Measurements from ENCODE around the gene B4GAT1. TPM values are rescaled to one million over a fixed set of nuclear protein-coding genes. Genes with fewer than 3 reads are reported as not detected.
A peak's percentile ranks its signal among the peaks of the same experiment; 100 is the strongest.

Gene B4GAT1
- total and polyA plus RNA-seq, 2 donors (not counting 3 experiments of a cell fraction or from before 2014, with no cell fraction given) = 21.2 to 21.6 TPM

DNA sequence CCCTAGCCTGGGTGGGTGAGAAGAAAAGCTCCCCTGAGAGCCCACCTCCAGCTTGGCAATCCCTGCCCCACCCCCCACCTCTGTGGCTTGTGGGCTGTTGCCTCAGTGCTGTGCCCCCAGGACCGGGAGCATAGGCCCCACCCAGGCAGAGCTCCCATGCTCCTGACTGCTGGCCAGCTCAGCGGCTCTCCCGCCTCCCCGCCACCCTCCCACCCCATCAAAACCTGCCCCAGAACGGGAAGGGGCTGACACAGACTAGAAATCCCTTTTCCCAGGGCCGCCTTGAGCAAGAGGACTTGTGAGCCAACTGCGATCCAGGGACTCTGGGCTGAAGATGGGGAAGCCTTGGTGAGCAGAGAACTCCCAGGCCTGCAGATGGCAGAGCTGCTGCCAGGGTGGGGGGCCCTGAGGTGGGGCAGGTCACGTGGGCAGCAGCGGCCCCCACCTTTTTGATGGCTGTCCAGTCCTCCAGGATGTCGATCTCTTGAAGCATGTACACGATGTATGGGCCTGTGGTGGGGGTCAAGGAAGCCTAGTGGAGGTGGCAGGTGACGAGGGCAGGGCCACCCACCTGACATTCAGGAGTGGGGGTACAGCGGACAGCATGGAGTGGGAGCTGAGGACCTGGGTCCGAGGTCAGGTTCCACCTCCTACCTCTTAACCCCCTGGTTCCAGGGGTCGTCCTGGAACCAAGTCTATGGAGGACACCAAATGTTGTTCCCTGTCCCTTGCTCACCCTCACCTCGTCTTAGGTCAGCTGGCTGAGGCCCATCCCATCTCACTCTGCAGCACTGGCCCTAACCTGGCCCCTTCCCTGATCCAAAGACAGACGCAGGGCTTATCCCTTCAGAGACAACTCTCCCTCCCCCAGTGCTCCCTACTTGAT lies 8.9 kb downstream of the B4GAT1 start:
- dilution Hi-C loops (cut with MboI; ENCODE audit: extremely low pct_ligation_motif_present, low sequenced_read_pairs) (no loop called here), intact Hi-C loops (cut with micrococcal nuclease) (no loop called here)
- Histone ChIP-seq H3K27me3 (ENCODE audit: control insufficient read depth in 2 of 2, insufficient read depth in 2 of 2, low read length in 2 of 2) (no peaks in the 10 kb centered on the region), H3K9me3 (replicated peaks; ENCODE audit: control insufficient read depth, insufficient read depth, low read length) (no peaks in the 10 kb centered on the region), H4K20me1 (replicated peaks; ENCODE audit: control insufficient read depth, extremely low read depth, insufficient read depth, low read length) (no peaks in the 10 kb centered on the region), H3K4me1 (ENCODE audit: control insufficient read depth, extremely low read depth, insufficient read depth, low read length) (peaks cover 18% of the 10 kb centered on the region), H2AFZ (ENCODE audit: low read depth, low read length) (no peak overlapping the region), H3K9ac (replicated peaks; ENCODE audit: extremely low read depth, insufficient read depth, low read length) (no peak overlapping the region), H3K4me2 (ENCODE audit: insufficient read depth, low read length) (no peak overlapping the region), H3K27ac (ENCODE audit: insufficient read depth, low read depth, low read length) (no peak overlapping the region), H3K9me1 (replicated peaks; ENCODE audit: control insufficient read depth, extremely low read depth, insufficient read depth, low read length) (no peaks in the 10 kb centered on the region), H3K36me3 (ENCODE audit: control insufficient read depth in 2 of 2, extremely low read depth in 1 of 2, insufficient read depth in 2 of 2, low read length in 2 of 2) (peaks cover 0 to 23% of the 10 kb centered on the region in 2 experiments), H3K4me3 (replicated peaks in 1 of 3; ENCODE audit: insufficient read depth in 1 of 3, low read depth in 1 of 3, low read length in 3 of 3) (no peak overlapping the region), H3K79me2 (ENCODE audit: control insufficient read depth, insufficient read depth, low read length) (peaks cover 6% of the 10 kb centered on the region)
- ChIA-PET CTCF (interaction anchor here (0.7 to 1.0 kb wide), 2 partner anchors 10 to 27 kb away, joined by 3 read pairs; no protein-coding TSS in a partner anchor), POLR2A (no interaction called here)
- DNase-seq (ENCODE audit: low read depth, low spot score) = no peak
- TF ChIP-seq POLR2AphosphoS5 (IDR thresholded peaks at IDR 0.05; ENCODE audit: insufficient read depth, low read depth, low read length) = no peak
- no peak for TF ChIP-seq JUN (IDR thresholded peaks at IDR 0.05; ENCODE audit: borderline replicate concordance, insufficient read depth, insufficient read length, low read depth)
- TF ChIP-seq GATA2 (IDR thresholded peaks at IDR 0.05; ENCODE audit: insufficient read depth, insufficient read length, low read depth, low read length) = no peak
- no peak for TF ChIP-seq POLR2A (IDR thresholded peaks at IDR 0.05; ENCODE audit: low read depth, low read length)
- BruUV-seq (replicated peaks) = no TSS peak
- FAIRE-seq = no peak

DNA sequence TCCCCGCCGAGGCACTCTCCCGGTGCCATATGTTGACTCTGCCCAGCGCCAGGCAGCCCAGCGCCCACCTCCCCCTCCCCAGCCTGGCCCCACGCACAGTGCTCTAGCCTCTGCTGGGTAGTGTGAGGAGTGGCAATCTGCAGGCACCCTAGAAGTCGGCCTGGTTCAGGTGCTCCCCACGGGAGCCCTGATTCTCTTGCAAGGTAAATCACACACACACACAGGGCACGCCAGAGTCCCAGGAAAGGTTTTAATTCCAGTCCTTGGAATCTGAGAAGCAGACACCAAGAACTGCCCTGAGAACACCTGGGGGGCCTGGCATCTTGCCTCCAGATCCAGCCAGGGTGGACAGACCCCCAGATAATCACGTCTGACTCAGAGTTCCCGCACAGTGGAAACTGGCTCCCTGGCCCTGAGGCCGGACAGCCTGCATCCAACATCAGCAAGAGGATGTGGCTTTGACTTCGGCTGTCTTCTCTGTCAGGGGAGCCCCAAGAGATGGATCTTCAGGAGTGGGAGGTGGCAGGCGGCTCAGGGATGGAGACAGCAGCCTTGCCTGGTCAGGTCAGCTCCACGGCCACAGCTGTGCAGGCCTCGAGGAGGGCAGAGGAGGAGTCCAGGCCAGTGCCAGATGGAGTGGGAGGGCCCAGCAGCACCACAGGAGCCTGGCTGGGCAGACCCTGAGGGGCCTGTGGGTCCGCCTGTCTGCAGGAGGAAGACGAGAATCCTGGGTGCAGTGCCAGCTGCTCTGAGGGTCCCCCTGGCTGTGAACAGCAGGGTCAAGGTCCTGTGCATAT lies 10.1 kb downstream of the B4GAT1 start:
- no TSS peak for BruUV-seq (replicated peaks)
- intact Hi-C loops (cut with micrococcal nuclease) = loop anchor here (2.0 kb wide), 1 partner anchor 24 kb away; no protein-coding TSS in a partner anchor
- Histone ChIP-seq H3K9me1 (replicated peaks; ENCODE audit: control insufficient read depth, extremely low read depth, insufficient read depth, low read length) (no peaks in the 10 kb centered on the region), H3K36me3 (ENCODE audit: control insufficient read depth in 2 of 2, extremely low read depth in 1 of 2, insufficient read depth in 2 of 2, low read length in 2 of 2) (peaks cover 0 to 23% of the 10 kb centered on the region in 2 experiments), H3K9me3 (replicated peaks; ENCODE audit: control insufficient read depth, insufficient read depth, low read length) (no peaks in the 10 kb centered on the region), H2AFZ (ENCODE audit: low read depth, low read length) (no peak overlapping the region), H3K4me2 (ENCODE audit: insufficient read depth, low read length) (no peak overlapping the region), H4K20me1 (replicated peaks; ENCODE audit: control insufficient read depth, extremely low read depth, insufficient read depth, low read length) (no peaks in the 10 kb centered on the region), H3K27me3 (ENCODE audit: control insufficient read depth in 2 of 2, insufficient read depth in 2 of 2, low read length in 2 of 2) (no peaks in the 10 kb centered on the region), H3K4me1 (ENCODE audit: control insufficient read depth, extremely low read depth, insufficient read depth, low read length) (peaks cover 18% of the 10 kb centered on the region), H3K4me3 (replicated peaks in 1 of 3; ENCODE audit: insufficient read depth in 1 of 3, low read depth in 1 of 3, low read length in 3 of 3) (no peak overlapping the region), H3K9ac (replicated peaks; ENCODE audit: extremely low read depth, insufficient read depth, low read length) (peak overlapping the region; percentile 37), H3K27ac (ENCODE audit: insufficient read depth, low read depth, low read length) (peak overlapping the region; percentile 91), H3K79me2 (ENCODE audit: control insufficient read depth, insufficient read depth, low read length) (no peaks in the 10 kb centered on the region)
- dilution Hi-C loops (cut with MboI; ENCODE audit: extremely low pct_ligation_motif_present, low sequenced_read_pairs) = no loop called here
- CTCF ChIA-PET = interaction anchor here (0.7 to 8.7 kb wide), 3 partner anchors 9 to 26 kb away, joined by 3 to 225 read pairs (median 3); partner anchors contain the start of gene CD248
- POLR2A ChIA-PET = interaction anchor here (0.6 kb wide), 1 partner anchor 1062 kb away, joined by 7 read pairs; no protein-coding TSS in a partner anchor
- no peak for DNase-seq (ENCODE audit: low read depth, low spot score)
- FAIRE-seq = no peak
- TF ChIP-seq POLR2A (IDR thresholded peaks at IDR 0.05; ENCODE audit: low read depth, low read length) (no peak), POLR2AphosphoS5 (IDR thresholded peaks at IDR 0.05; ENCODE audit: insufficient read depth, low read depth, low read length) (no peak), GATA2 (IDR thresholded peaks at IDR 0.05; ENCODE audit: insufficient read depth, insufficient read length, low read depth, low read length) (no peak), FOS (IDR thresholded peaks at IDR 0.05; ENCODE audit: borderline replicate concordance, insufficient read depth, low read length) (no peak), MYC (IDR thresholded peaks at IDR 0.05; ENCODE audit: low read depth, low read length) (no peak)
- TF ChIP-seq, protein P1, sequence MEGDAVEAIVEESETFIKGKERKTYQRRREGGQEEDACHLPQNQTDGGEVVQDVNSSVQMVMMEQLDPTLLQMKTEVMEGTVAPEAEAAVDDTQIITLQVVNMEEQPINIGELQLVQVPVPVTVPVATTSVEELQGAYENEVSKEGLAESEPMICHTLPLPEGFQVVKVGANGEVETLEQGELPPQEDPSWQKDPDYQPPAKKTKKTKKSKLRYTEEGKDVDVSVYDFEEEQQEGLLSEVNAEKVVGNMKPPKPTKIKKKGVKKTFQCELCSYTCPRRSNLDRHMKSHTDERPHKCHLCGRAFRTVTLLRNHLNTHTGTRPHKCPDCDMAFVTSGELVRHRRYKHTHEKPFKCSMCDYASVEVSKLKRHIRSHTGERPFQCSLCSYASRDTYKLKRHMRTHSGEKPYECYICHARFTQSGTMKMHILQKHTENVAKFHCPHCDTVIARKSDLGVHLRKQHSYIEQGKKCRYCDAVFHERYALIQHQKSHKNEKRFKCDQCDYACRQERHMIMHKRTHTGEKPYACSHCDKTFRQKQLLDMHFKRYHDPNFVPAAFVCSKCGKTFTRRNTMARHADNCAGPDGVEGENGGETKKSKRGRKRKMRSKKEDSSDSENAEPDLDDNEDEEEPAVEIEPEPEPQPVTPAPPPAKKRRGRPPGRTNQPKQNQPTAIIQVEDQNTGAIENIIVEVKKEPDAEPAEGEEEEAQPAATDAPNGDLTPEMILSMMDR (IDR thresholded peaks at IDR 0.05; ENCODE audit: extremely low read depth in 1 of 2, insufficient read depth in 1 of 2, low read depth in 1 of 2, low read length in 2 of 2) = no peak
